Measurements from ENCODE around the gene LRG1.
"Not testable (repeated sequence)": the region's sequence is repeated elsewhere in the genome, so short reads cannot be mapped to it uniquely, and the experiment has no call there.

LRG1 gene

DNA sequence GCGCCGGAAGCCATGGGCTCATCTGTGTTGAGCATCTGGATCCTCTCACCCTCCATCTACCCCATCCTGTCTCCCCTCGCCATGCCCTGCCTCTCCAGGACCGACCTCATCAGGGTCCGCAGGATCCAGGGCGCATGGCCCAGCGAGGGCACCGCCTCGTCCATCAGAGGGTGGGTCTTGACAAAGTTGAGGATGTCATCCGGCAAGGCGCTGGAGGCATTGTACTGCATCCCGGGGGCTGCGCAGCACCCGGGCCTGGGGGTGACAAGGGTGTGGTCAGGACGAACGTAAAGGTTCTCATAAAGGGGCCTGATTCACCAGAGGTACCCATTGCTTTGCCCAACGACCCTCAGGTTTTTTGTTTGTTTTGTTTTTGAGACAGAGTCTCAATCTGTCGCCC, 10.2 kb upstream of the LRG1 start:
- DNase-seq = no peak

GRCh38 chr19:4548238-4548584, 8.4 kb upstream of the LRG1 start:
- no peak for DNase-seq

DNA sequence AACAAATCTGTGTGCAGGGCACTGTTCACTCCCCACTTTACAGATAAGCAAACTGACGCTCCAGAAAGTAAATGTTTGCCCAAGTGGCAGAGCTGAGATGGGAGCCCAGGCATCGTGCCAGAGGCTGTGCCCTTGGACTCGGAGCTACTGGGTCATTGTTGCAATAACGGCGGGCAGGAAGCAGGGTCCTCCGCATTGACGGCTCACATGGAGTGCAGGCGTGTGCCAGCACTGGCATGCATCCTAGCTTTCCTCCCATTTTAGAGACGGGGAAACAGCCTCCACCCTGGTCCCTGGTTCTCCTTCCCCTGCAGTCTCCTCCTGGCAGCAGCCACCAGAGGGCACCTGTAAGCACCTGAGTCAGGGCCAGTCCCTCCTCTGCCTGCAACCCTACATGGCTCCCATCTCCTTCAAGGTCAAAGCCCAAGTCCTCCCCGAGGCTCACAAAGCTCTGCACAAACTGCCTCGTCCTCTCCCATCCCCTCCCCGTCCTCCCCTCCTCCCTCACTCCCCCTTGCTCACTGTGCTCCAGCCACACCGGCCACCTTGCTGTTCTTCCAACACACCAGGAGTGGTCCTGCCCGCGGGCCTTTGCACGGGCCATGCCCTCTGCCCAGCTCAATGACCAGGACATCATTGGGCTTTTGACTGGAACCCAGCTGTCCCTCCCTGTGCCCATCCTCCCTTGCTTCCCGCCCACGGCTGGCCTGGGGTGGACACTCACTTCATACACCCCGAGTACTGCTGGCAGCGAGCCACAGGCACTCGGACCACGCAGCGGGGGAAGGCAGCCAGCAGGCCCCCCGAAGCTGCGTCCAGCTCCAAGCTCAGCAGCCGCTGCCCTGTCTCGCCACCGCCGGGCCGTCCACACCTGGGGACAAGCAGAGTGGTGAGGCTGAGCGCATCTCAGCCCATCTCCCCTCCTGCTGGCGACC, 7.7 kb upstream of the LRG1 start:
- DNase-seq = peak; percentile 80

- no peak for DNase-seq
Measured at GRCh38 chr19:4543842-4544647, 4.2 kb upstream of the LRG1 start.

DNA sequence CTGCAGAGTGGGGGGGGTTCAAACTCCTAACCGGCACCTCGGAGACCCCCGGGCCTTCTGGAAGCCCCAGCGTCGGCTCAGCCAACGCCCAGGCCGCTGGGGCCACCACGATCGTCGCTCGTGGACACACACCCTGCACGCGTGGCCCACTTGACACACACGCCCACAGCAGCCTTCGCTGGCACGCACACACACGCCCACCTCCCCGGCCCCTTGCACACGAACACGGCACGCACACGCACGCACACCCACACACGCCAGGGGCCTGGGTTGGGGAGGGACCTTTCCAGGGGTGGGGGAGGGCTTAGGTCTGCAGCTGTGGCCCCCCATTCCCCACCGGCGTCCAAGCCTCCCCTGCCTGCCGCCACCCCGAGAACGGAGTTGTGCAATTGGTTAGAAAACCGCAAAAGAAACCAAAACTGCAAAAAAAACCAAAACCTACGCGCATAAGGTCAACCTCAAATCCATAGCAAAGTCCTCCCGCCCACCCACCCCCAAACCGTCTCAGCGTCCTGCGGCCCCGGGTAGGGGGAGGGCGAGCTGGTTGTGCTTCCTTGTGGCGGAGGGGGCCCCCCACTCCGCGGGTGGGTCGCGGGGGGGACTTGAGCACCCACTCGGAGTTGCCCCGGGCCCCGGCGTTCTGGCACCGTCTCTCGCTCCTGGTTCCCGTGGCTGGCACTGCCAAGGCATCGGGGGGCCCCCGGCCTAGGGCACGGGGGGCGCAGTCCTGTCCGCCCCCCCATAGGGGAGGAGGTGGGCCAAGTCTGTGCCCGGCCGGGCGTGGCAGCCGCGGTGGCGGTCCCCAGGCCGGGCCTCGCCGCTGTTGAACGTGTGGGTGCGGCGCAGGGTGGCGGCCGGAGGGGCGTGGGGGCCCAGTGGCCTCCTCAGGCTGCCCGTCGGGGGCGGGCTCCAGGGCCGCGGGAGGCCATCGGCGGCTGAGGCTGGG, 3.3 kb upstream of the LRG1 start:
- DNase-seq = no peak

- not testable (repeated sequence) for DNase-seq
Measured at GRCh38 chr19:4541806-4542145, 1.9 kb upstream of the LRG1 start.

DNA sequence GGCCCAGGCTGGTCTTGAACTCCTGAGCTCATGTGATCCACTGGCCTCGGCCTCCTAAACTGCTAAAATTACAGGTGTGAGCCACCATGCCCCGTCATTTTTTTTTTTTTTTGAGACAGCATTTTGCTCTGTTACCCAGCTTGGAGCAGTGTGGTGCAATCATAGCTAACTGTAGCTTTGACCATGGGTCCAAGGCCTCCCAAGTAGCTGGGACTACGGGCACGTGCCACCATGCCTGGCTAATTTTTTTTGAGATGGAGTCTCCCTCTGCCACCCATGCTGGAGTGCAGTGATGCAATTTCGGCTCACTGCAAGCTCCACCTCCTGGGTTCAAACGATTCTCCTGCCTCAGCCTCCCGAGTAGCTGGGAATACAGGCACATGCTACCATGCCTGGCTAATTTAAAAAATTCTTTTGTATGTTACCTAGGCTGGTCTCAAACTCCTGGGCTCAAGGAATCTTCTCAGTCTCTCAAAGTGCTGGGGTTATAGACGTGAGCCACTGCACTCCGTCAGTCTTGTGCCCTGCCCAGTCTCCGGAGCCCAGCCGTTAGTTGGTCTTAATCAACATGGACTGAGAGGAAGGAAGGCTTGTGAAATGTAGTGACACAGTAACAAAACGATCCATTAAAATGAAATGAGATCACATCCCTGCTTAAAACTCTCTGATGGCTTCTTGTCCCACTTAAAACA, 1.4 kb upstream of the LRG1 start:
- no peak for DNase-seq

GRCh38 chr19:4539169-4539692, 605 bp downstream of the LRG1 start:
- DNase-seq = no peak

DNA sequence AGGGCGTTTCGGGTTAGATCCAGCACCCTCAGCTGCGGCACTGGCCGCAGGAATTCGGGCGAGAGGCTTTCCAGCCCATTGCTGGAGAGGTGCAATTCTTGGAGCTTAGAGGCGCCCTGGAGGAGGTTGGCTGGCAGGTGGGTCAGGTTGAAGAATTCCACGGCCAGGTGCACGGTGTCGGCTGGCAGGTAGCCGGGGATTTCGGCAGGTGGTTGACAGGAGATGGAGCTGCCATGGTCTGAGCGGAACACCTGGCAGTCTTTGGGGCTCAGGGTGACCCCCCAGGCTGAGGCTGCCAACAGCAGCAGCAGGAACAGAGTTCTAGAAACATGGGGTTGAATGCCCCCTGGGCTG, 1.3 kb downstream of the LRG1 start:
- peak; percentile 65 for DNase-seq

GRCh38 chr19:4537953-4538600, 1.8 kb downstream of the LRG1 start:
- DNase-seq = peak; percentile 59

DNA sequence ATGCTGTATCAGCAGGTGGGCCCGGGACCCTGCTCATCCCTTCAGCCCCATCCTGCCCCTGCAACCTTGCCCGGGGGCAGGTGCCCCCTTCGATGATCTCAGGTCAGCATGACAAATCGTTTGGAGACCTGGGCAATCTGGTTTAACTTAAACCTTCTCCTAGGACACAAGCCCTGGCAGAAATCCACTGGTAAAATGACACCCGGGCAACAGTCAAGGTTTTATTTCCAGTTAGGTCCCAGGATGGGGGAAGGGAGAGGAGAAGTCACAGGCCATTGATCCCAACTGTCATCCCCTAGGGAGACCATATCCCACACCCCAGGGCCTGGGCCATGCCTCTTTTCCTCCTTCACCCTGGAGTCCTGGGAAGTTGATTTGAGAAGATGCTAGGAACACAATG, 3.0 kb downstream of the LRG1 start:
- DNase-seq = peak; percentile 65

- DNase-seq = peak; percentile 93
Measured at GRCh38 chr19:4534836-4535658, 4.8 kb downstream of the LRG1 start, which contains the start of gene PLIN5. TSS of gene PLIN5 (minus strand) at chr19:4535224. CDS start at chr19:4534074, 1,150 bp downstream.

DNA sequence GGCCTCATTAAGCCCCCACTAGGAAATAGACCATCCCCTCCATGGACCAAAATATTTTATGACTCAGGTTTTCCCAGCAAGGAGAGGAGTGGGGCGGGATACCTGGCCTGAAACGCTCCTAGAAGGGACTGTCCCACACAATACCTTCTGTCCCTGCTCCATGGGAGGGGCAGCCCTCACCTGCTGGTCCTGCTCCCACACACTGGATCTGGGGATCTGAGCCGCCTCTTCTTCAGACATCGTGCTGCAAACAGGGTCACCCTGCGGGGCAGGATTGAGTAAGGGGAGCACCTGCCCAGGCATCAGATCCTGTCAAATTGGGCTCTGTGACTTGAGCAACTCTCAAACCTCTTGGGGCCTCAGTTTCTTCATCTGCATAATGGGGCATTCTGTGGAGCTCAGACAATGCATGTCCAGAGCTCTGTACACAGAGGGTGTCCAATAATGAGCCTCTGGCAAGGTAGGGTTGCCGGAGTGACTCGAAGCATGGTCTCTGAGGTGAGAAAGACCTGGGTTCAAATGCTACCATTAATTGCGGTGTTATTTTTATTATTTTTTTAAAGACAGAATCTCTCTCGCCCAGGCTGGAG, 5.9 kb downstream of the LRG1 start:
- DNase-seq = no peak

GRCh38 chr19:4533334-4533733, 6.5 kb downstream of the LRG1 start:
- no peak for DNase-seq

- no peak for DNase-seq
Measured at GRCh38 chr19:4531562-4532165, 8.2 kb downstream of the LRG1 start.

DNA sequence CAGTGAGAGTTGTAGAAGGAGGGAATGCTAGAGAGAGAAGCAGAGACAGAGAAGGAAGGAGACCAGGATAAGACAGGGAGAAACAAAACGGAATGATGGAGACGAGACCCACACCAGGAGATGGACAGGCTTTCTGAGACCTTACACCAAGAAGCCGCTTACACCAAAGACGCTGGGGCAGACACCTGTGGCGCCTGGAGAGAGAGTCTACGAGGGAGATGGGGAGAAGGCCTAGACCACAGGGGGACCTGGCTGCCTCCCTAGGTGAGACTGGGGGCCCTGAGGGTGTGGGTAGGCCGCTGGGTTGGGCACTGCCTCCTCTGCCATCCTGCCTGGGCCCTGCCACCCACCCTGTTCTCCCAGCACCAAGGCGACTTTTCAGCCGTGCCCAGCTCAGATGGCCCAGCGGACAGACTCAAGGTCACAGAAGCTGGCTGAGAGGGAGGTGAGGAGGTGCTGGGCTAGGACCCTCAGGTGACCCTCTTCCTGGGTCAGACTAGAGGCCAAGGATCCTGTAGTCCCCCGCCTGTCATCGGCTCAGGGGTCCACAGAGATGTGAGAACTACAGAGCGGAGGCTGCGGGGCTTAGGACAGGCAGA, 9.8 kb downstream of the LRG1 start:
- no peak for DNase-seq

DNA sequence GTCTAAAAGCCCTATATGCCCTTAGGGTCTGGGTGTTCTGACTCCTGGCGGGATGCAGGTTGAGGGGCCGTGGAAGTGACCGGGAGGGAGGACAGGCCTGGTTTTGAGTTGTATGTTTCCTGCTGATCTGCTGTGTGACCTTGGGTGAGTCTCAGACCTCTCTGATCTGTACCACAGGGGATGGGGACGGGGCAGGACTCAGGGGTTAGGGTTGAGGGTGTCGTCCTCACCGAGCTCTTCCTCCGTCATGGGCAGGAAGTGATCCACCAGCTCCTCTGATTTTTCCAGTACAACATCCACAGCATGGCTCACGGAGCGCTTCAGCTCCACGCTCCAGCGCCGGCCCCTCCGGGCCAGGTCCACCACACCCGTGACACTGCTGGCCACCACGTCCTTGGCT, 11.0 kb downstream of the LRG1 start:
- no peak for DNase-seq

DNA sequence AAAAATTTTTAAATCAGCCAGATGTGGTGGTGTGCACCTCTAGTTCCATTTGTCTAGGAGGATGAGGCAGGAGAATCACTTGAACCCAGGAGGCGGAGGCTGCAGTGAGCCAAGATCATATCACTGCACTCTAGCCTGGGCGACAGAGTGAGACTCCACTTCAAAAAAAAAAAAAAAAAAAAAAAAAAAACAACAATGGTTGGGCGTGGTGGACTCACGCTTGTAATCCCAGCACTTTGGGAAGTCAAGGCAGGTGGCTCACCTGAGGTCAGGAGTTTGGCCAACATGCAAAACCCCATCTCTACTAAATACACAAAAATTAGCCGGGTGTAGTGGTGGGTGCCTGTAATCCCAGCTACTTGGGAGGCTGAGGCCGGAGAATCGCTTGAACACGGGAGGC, 12.5 kb downstream of the LRG1 start:
- not testable (repeated sequence) for DNase-seq

DNA sequence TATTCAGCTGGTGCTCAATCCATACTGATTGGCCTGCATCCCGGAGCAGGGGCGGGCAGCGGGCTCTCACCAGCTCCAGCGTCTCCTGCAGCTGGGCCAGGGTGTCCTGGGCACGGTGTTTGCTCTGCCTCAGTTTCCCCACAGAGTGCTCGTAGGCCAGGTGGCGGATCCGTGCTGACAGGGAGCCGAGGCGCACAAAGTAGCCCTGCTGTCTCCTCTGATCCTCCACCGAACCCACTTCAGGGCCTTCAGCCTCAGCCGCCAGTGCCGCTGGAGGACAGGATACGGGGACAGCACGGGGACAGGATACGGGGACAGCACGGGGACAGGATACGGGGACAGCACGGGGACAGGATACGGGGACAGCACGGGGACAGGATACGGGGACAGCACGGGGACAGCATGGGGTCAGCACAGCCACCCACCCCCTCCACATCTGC, 14.3 kb downstream of the LRG1 start:
- no peak for DNase-seq
